Uterus (tissue), 2 donors: ENCODE results near the gene GRIK4.

ENCODE experiments used
- POLR2A ChIP-seq, 2 donors: fragments of 450-650 bp; IDR thresholded peaks; one replicate each; pipeline ENCODE4 v1.6.1; 2016; ENCODE audit warnings: antibody characterized with exemption in 2 of 2, mild to moderate bottlenecking in 1 of 2, moderate library complexity in 1 of 2
- TF ChIP-seq, protein P1 (sequence below), 4 experiments: fragments of 200-600 bp in 2 of 4; fragments of 450-650 bp in 2 of 4; sonication (generic) in 2 of 4; IDR thresholded peaks; one replicate each; pipeline ENCODE4 v1.5.1; 2016 to 2019; ENCODE audit warnings: antibody characterized with exemption in 4 of 4, mild to moderate bottlenecking in 2 of 4, moderate library complexity in 1 of 4

GRCh38 chr11:120549346-120549745 lies 37.8 kb downstream of the GRIK4 start:
- TF ChIP-seq, protein P1, sequence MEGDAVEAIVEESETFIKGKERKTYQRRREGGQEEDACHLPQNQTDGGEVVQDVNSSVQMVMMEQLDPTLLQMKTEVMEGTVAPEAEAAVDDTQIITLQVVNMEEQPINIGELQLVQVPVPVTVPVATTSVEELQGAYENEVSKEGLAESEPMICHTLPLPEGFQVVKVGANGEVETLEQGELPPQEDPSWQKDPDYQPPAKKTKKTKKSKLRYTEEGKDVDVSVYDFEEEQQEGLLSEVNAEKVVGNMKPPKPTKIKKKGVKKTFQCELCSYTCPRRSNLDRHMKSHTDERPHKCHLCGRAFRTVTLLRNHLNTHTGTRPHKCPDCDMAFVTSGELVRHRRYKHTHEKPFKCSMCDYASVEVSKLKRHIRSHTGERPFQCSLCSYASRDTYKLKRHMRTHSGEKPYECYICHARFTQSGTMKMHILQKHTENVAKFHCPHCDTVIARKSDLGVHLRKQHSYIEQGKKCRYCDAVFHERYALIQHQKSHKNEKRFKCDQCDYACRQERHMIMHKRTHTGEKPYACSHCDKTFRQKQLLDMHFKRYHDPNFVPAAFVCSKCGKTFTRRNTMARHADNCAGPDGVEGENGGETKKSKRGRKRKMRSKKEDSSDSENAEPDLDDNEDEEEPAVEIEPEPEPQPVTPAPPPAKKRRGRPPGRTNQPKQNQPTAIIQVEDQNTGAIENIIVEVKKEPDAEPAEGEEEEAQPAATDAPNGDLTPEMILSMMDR (IDR thresholded peaks at IDR 0.05) = no peak
- no peak for TF ChIP-seq POLR2A (IDR thresholded peaks at IDR 0.05)
